ENCODE measurements around the gene OR52J3. TPM values are rescaled to one million over a fixed set of nuclear protein-coding genes. Genes with fewer than 3 reads are reported as not detected.

Gene OR52J3
- polyA plus RNA-seq, 3 donors: not detected

DNA sequence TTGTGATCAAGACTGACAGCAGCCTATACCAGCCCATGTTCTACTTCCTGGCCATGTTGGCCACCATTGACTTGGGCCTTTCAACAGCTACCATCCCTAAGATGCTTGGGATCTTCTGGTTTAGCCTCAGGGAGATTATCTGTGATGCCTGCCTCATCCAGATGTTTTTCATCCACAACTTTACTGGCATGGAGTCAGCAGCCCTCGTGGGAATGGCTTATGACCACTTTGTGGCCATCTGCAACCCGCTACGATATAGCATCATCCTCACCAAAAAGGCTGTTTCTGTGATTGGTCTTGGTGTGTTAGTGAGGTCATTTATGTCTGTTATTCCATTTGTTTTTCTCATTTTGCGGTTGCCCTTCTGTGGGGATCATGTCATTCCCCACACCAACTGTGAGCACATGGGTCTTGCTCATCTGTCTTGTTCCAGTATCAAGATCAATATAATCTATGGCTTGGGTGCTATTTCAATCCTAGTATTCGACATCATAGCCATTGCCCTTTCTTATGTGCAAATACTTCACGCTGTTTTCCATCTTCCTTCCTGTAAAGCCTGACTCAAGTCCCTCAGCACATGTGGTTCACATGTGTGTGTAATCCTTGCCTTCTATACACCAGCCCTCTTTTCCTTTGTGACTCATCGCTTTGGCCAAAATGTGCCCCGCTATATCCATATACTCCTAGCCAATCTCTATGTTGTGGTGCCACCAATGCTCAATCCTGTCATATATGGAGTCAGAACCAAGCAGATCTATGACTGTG, 46.7 kb downstream of the OR52J3 start:
- H3K27me3 ChIP-seq (ENCODE audit: control insufficient read depth in 2 of 2, insufficient read depth in 2 of 2, low read length in 2 of 2): no peaks in the 10 kb centered on the region
- no peaks in the 10 kb centered on the region for H3K36me3 Mint-ChIP-seq
- H3K4me2 ChIP-seq (replicated peaks; ENCODE audit: extremely low read depth, low read length, poor library complexity, severe bottlenecking): no peak overlapping the region
- H3K9ac ChIP-seq (ENCODE audit: insufficient read depth, low read length, poor library complexity, severe bottlenecking): no peak overlapping the region
- H3K27ac Mint-ChIP-seq: no peak overlapping the region
- H3K4me1 ChIP-seq (ENCODE audit: control insufficient read depth in 1 of 2, insufficient read depth in 2 of 2, low read length in 2 of 2): no peaks in the 10 kb centered on the region
- no peaks in the 10 kb centered on the region for H3K36me3 ChIP-seq (replicated peaks in 1 of 2; ENCODE audit: control insufficient read depth in 1 of 2, insufficient read depth in 2 of 2, low read length in 2 of 2)
- no peak overlapping the region for H3K27ac ChIP-seq (ENCODE audit: low read depth in 1 of 2, low read length in 2 of 2)
- TF ChIP-seq, protein P1, sequence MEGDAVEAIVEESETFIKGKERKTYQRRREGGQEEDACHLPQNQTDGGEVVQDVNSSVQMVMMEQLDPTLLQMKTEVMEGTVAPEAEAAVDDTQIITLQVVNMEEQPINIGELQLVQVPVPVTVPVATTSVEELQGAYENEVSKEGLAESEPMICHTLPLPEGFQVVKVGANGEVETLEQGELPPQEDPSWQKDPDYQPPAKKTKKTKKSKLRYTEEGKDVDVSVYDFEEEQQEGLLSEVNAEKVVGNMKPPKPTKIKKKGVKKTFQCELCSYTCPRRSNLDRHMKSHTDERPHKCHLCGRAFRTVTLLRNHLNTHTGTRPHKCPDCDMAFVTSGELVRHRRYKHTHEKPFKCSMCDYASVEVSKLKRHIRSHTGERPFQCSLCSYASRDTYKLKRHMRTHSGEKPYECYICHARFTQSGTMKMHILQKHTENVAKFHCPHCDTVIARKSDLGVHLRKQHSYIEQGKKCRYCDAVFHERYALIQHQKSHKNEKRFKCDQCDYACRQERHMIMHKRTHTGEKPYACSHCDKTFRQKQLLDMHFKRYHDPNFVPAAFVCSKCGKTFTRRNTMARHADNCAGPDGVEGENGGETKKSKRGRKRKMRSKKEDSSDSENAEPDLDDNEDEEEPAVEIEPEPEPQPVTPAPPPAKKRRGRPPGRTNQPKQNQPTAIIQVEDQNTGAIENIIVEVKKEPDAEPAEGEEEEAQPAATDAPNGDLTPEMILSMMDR (IDR thresholded peaks at IDR 0.05): no peak
- H3K4me1 Mint-ChIP-seq: no peaks in the 10 kb centered on the region
- no peaks in the 10 kb centered on the region for H3K9me3 ChIP-seq (replicated peaks in 1 of 2; ENCODE audit: control insufficient read depth in 1 of 2, insufficient read depth in 1 of 2, low read length in 2 of 2)
- H3K9me3 Mint-ChIP-seq: no peaks in the 10 kb centered on the region
- intact Hi-C loops (cut with micrococcal nuclease): no loop called here
- H2AFZ ChIP-seq (ENCODE audit: insufficient read depth, low read depth, low read length, poor library complexity, severe bottlenecking): no peak overlapping the region
- peaks cover 0 to 2% (median 0%) of the 10 kb centered on the region in 3 donors for H3K27me3 Mint-ChIP-seq (ENCODE audit: low read depth in 3 of 3)
- 83% methylated on average over 1 of the region's 8 CpGs for WGBS (ENCODE audit: insufficient coverage)
- DNase-seq: no peak
- H3K4me3 ChIP-seq (replicated peaks in 1 of 3; ENCODE audit: low read depth in 2 of 3, low read length in 3 of 3): no peak overlapping the region
- H3K79me2 ChIP-seq (ENCODE audit: insufficient read depth, low read length): no peaks in the 10 kb centered on the region
- H3K4me3 Mint-ChIP-seq: no peak overlapping the region
- H4K20me1 ChIP-seq (ENCODE audit: insufficient read depth, low read length): no peaks in the 10 kb centered on the region

DNA sequence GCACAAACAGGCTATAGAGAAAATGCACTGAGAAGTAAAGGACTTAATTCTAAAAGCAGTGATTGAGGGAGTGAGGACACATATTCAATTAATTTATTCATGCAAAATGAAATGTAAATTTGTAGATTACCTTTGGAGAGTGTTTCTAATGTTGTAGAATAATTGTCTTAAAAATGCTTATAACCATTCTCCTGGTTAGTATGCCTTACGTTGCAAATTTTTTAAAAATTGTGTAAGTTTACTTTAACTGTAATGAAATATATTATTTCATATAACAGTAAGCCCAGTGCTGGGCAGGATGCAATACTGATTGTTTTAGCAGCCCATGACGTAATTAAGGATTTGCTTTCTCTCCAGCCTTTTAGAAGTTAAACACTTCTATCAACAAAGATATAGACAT, 49.7 kb downstream of the OR52J3 start:
- Mint-ChIP-seq H3K4me3 (no peak overlapping the region), H3K9me3 (no peaks in the 10 kb centered on the region), H3K4me1 (no peaks in the 10 kb centered on the region), H3K27ac (no peak overlapping the region), H3K27me3 (ENCODE audit: low read depth in 3 of 3) (peaks cover 0 to 2% (median 2%) of the 10 kb centered on the region in 3 donors), H3K36me3 (no peaks in the 10 kb centered on the region)
- Histone ChIP-seq H3K4me3 (replicated peaks in 1 of 3; ENCODE audit: low read depth in 2 of 3, low read length in 3 of 3) (no peak overlapping the region), H3K36me3 (replicated peaks in 1 of 2; ENCODE audit: control insufficient read depth in 1 of 2, insufficient read depth in 2 of 2, low read length in 2 of 2) (no peaks in the 10 kb centered on the region), H2AFZ (ENCODE audit: insufficient read depth, low read depth, low read length, poor library complexity, severe bottlenecking) (no peak overlapping the region), H3K9me3 (replicated peaks in 1 of 2; ENCODE audit: control insufficient read depth in 1 of 2, insufficient read depth in 1 of 2, low read length in 2 of 2) (no peaks in the 10 kb centered on the region), H4K20me1 (ENCODE audit: insufficient read depth, low read length) (no peaks in the 10 kb centered on the region), H3K27me3 (ENCODE audit: control insufficient read depth in 2 of 2, insufficient read depth in 2 of 2, low read length in 2 of 2) (no peaks in the 10 kb centered on the region), H3K4me1 (ENCODE audit: control insufficient read depth in 1 of 2, insufficient read depth in 2 of 2, low read length in 2 of 2) (no peaks in the 10 kb centered on the region), H3K4me2 (replicated peaks; ENCODE audit: extremely low read depth, low read length, poor library complexity, severe bottlenecking) (no peak overlapping the region), H3K27ac (ENCODE audit: low read depth in 1 of 2, low read length in 2 of 2) (no peak overlapping the region), H3K9ac (ENCODE audit: insufficient read depth, low read length, poor library complexity, severe bottlenecking) (no peak overlapping the region), H3K79me2 (ENCODE audit: insufficient read depth, low read length) (no peaks in the 10 kb centered on the region)
- TF ChIP-seq, protein P1 (IDR thresholded peaks at IDR 0.05): no peak
- no CpG with 5 or more reads among the region's 2 CpGs for WGBS (ENCODE audit: insufficient coverage)
- DNase-seq: no peak
- intact Hi-C loops (cut with micrococcal nuclease): no loop called here

Other genes with a start within 250 kb of the OR52J3 start
- gene OR52R1, start 242.1 kb upstream of the OR52J3 start, polyA plus RNA-seq: not detected
- not detected for gene OR51F2, start 225.2 kb upstream of the OR52J3 start, polyA plus RNA-seq
- gene OR51S1, start 197.3 kb upstream of the OR52J3 start, polyA plus RNA-seq: not detected
- not detected for gene OR51T1, start 164.6 kb upstream of the OR52J3 start, polyA plus RNA-seq
- gene OR51A7, start 142.7 kb upstream of the OR52J3 start, polyA plus RNA-seq: not detected
- gene OR51G2, start 127.2 kb upstream of the OR52J3 start, polyA plus RNA-seq: not detected
- gene OR51G1, start 122.2 kb upstream of the OR52J3 start, polyA plus RNA-seq: not detected
- gene OR51A4, start 98.9 kb upstream of the OR52J3 start, polyA plus RNA-seq: not detected
- gene OR51A2, start 90.8 kb upstream of the OR52J3 start, polyA plus RNA-seq: not detected
- gene OR51L1, start 51.7 kb upstream of the OR52J3 start, polyA plus RNA-seq: not detected
- not detected for gene OR52E2, start 13.1 kb downstream of the OR52J3 start, polyA plus RNA-seq
- not detected for gene OR52E1, start 23.0 kb downstream of the OR52J3 start, polyA plus RNA-seq
- gene OR52A5, start 91.8 kb downstream of the OR52J3 start, polyA plus RNA-seq: not detected
- gene OR52A1, start 108.2 kb downstream of the OR52J3 start, polyA plus RNA-seq: not detected
- not detected for gene OR51V1, start 154.2 kb downstream of the OR52J3 start, polyA plus RNA-seq
- 100 to 1,000 TPM in 2 of 3 donors, 1 to 10 TPM in 1; 3.0 to 298 (median 278) TPM for gene HBB, start 180.5 kb downstream of the OR52J3 start, polyA plus RNA-seq
- gene HBD, start 188.0 kb downstream of the OR52J3 start, polyA plus RNA-seq: not detected
- not detected for gene HBG1, start 203.3 kb downstream of the OR52J3 start, polyA plus RNA-seq
- gene HBG2, start 208.3 kb downstream of the OR52J3 start, polyA plus RNA-seq: 1 to 10 TPM in 1 of 3 donors, not detected in 2; 5.1 TPM
- not detected for gene HBE1, start 223.4 kb downstream of the OR52J3 start, polyA plus RNA-seq